H9 (cell line): ENCODE data around the gene FAP. TPM values are rescaled to one million over a fixed set of nuclear protein-coding genes. Genes with fewer than 3 reads are reported as not detected.

Source experiments
- DNase-seq: peaks from one replicate; pipeline ENCODE4 v3.0.0-alpha.2; 2017
- H2AFZ ChIP-seq: one replicate; pipeline ENCODE4 v1.6.1; 2013; ENCODE audit warnings: mild to moderate bottlenecking, low read length, control low read depth, moderate library complexity
- H2AK5ac ChIP-seq: 2 replicates; pipeline ENCODE4 v1.6.1; 2013; ENCODE audit warnings: low read length, control low read depth, mixed read lengths; ENCODE audit not compliant: insufficient read length
- H2BK120ac ChIP-seq: one replicate; pipeline ENCODE4 v1.6.1; 2013; ENCODE audit warnings: low read depth, mild to moderate bottlenecking, low read length, control low read depth, inconsistent platforms; ENCODE audit not compliant: poor library complexity, severe bottlenecking
- H2BK12ac ChIP-seq: 2 replicates; pipeline ENCODE4 v1.6.1; 2013; ENCODE audit warnings: low read length, control low read depth, mixed read lengths, low read depth; ENCODE audit not compliant: insufficient read length
- H2BK15ac ChIP-seq: 2 replicates; pipeline ENCODE4 v1.6.1; 2013; ENCODE audit warnings: low read depth, low read length, control low read depth
- H2BK20ac ChIP-seq: one replicate; pipeline ENCODE4 v1.6.1; 2013; ENCODE audit warnings: low read depth, mild to moderate bottlenecking, low read length, control low read depth, inconsistent platforms; ENCODE audit not compliant: poor library complexity, severe bottlenecking
- H2BK5ac ChIP-seq: 2 replicates; pipeline ENCODE4 v1.6.1; 2013; ENCODE audit warnings: low read length, control low read depth, mixed read lengths; ENCODE audit not compliant: insufficient read length
- H3K14ac ChIP-seq: 2 replicates; pipeline ENCODE4 v1.6.1; 2013; ENCODE audit warnings: low read length, control low read depth; ENCODE audit not compliant: insufficient read depth
- H3K18ac ChIP-seq: 2 replicates; pipeline ENCODE4 v1.6.1; 2013; ENCODE audit warnings: low read depth, mild to moderate bottlenecking, mixed read lengths, low read length, control low read depth; ENCODE audit not compliant: insufficient read length
- H3K23ac ChIP-seq: 2 replicates; pipeline ENCODE4 v1.6.1; 2013; ENCODE audit warnings: low read length, control low read depth, mixed read lengths, low read depth; ENCODE audit not compliant: insufficient read length
- H3K23me2 ChIP-seq: 2 replicates; pipeline ENCODE4 v1.6.1; 2013; ENCODE audit warnings: low read depth, mild to moderate bottlenecking, mixed read lengths, low read length, control low read depth; ENCODE audit not compliant: insufficient read length, poor library complexity, severe bottlenecking
- H3K27ac ChIP-seq: 2 replicates; pipeline ENCODE4 v1.5.1; 2013; ENCODE audit warnings: low read length, control low read depth, mixed read lengths, low read depth; ENCODE audit not compliant: insufficient read length
- H3K27me3 ChIP-seq: 2 replicates; pipeline ENCODE4 v1.6.1; 2013; ENCODE audit warnings: low read length, control low read depth, inconsistent platforms; ENCODE audit not compliant: insufficient read depth
- H3K4ac ChIP-seq: 2 replicates; pipeline ENCODE4 v1.6.1; 2013; ENCODE audit warnings: low read depth, mild to moderate bottlenecking, control low read depth, inconsistent platforms, low read length, moderate library complexity
- H3K4me1 ChIP-seq: 2 replicates; pipeline ENCODE4 v1.6.1; 2013; ENCODE audit warnings: low read length, control low read depth, inconsistent platforms; ENCODE audit not compliant: insufficient read depth
- H3K4me2 ChIP-seq: 2 replicates; pipeline ENCODE4 v1.6.1; 2013; ENCODE audit warnings: low read length, control low read depth, mixed read lengths; ENCODE audit not compliant: insufficient read length, insufficient read depth
- H3K56ac ChIP-seq: 2 replicates; pipeline ENCODE4 v1.6.1; 2013; ENCODE audit warnings: low read depth, mild to moderate bottlenecking, mixed read lengths, low read length, control low read depth; ENCODE audit not compliant: insufficient read length
- H3K79me1 ChIP-seq: 2 replicates; pipeline ENCODE4 v1.6.1; 2013; ENCODE audit warnings: low read depth, mild to moderate bottlenecking, moderate library complexity, low read length, control low read depth, inconsistent platforms; ENCODE audit not compliant: insufficient read depth, poor library complexity, severe bottlenecking
- H3K79me2 ChIP-seq: 2 replicates; pipeline ENCODE4 v1.6.1; 2013; ENCODE audit warnings: low read length, control low read depth, inconsistent platforms; ENCODE audit not compliant: insufficient read depth
- H3K9ac ChIP-seq: 2 replicates; pipeline ENCODE4 v1.6.1; 2013; ENCODE audit warnings: low read length, control low read depth, mixed read lengths; ENCODE audit not compliant: insufficient read length; ENCODE audit errors: extremely low read depth
- H3K9me3 ChIP-seq: one replicate; pipeline ENCODE4 v1.6.1; 2013; ENCODE audit warnings: low read depth, low read length, inconsistent platforms; ENCODE audit not compliant: control insufficient read depth
- H3T11ph ChIP-seq: one replicate; pipeline ENCODE4 v1.6.1; 2013; ENCODE audit warnings: mild to moderate bottlenecking, low read length, control low read depth, inconsistent platforms
- H4K20me1 ChIP-seq: one replicate; pipeline ENCODE4 v1.6.1; 2013; ENCODE audit not compliant: control insufficient read depth, insufficient read length, insufficient read depth
- H4K5ac ChIP-seq: 2 replicates; pipeline ENCODE4 v1.6.1; 2013; ENCODE audit warnings: low read depth, mild to moderate bottlenecking, mixed read lengths, low read length, control low read depth; ENCODE audit not compliant: insufficient read length
- H4K8ac ChIP-seq: replicated peaks from 2 replicates; pipeline ENCODE4 v1.6.1; 2013; ENCODE audit warnings: low read length, control low read depth, mixed read lengths, low read depth; ENCODE audit not compliant: insufficient read length
- H4K91ac ChIP-seq: 2 replicates; pipeline ENCODE4 v1.6.1; 2013; ENCODE audit warnings: low read depth, mild to moderate bottlenecking, moderate library complexity, mixed read lengths, low read length, control low read depth; ENCODE audit not compliant: insufficient read length
- H3K27ac Mint-ChIP-seq, 3 experiments: 2 replicates in 2 of 3; 3 replicates in 1 of 3; pipeline ENCODE4 v1.8.0; 2020 to 2021; ENCODE audit warnings: mixed read lengths in 3 of 3, mild to moderate bottlenecking in 1 of 3, moderate library complexity in 1 of 3
- H3K27me3 Mint-ChIP-seq: 2 replicates; pipeline ENCODE4 v1.8.0; 2021; ENCODE audit warnings: low read depth, mild to moderate bottlenecking, moderate library complexity, mixed read lengths
- H3K36me3 Mint-ChIP-seq, 3 experiments: 2 replicates in 2 of 3; 3 replicates in 1 of 3; pipeline ENCODE4 v1.8.0; 2020 to 2021; ENCODE audit warnings: low read depth in 3 of 3, mixed read lengths in 3 of 3; ENCODE audit not compliant: insufficient read depth in 1 of 3
- H3K4me1 Mint-ChIP-seq, 2 experiments: 2 replicates each; pipeline ENCODE4 v1.8.0; 2020; ENCODE audit warnings: mixed read lengths in 2 of 2
- H3K4me3 Mint-ChIP-seq, 2 experiments: 2 replicates in 1 of 2; 3 replicates in 1 of 2; pipeline ENCODE4 v1.8.0; 2020 to 2021; ENCODE audit warnings: mild to moderate bottlenecking in 2 of 2, mixed read lengths in 2 of 2, moderate library complexity in 1 of 2
- H3K9me3 Mint-ChIP-seq, 2 experiments: 2 replicates in 1 of 2; 3 replicates in 1 of 2; pipeline ENCODE4 v1.8.0; 2020; ENCODE audit warnings: mild to moderate bottlenecking in 2 of 2, mixed read lengths in 2 of 2, moderate library complexity in 1 of 2
- WGBS: extraction: QIAGEN DNeasy Blood & Tissue Kit; methylation state at CpG from one replicate; pipeline ENCODE4 v1.1.7; 2013; ENCODE audit warnings: missing lambda C conversion rate, low lambda C conversion rate, mixed read lengths; ENCODE audit not compliant: insufficient read length; ENCODE audit errors: extremely low coverage; 5-methylcytosine and 5-hydroxymethylcytosine counted together
- total RNA-seq: library from RNA; stranded (reverse); gene quantifications from 2 replicates; pipeline ENCODE4 v1.2.1, GENCODE V29; 2021
- TF ChIP-seq, protein P1 (sequence below): fragments of 200-600 bp; sonication (generic); conservative IDR thresholded peaks from 3 replicates; pipeline ENCODE4 v1.8.0; 2021; ENCODE audit warnings: antibody characterized with exemption, mild to moderate bottlenecking

Gene FAP
- total RNA-seq, 1 experiment from 2014 or later: not detected

DNA sequence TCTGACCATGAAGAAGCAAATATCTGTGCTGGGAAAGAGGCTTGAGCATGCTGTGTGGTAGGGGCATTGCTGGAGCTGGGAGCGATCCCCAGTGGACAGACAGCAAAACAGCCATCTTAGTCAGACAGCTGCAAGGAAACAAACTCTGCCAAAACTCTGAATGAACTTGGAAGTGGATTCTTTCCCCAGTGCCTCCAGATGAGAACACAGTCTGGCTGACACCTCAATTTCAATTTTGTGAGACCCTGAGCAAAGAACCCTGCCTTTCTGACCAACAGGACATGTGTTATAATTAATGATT is 23.2 kb upstream of the FAP start:
- no peak overlapping the region; a peak in 1 of 7 replicates for H3K27ac Mint-ChIP-seq
- no peaks in the 10 kb centered on the region for H3K4me1 ChIP-seq
- no peak overlapping the region for H3K23ac ChIP-seq
- H3K9me3 Mint-ChIP-seq: no peaks in the 10 kb centered on the region
- no CpG with 5 or more reads among the region's 1 CpG for WGBS
- no peak overlapping the region for H2BK20ac ChIP-seq
- H3K9ac ChIP-seq: no peak overlapping the region
- H3T11ph ChIP-seq: no peak overlapping the region
- no peaks in the 10 kb centered on the region for H3K27me3 Mint-ChIP-seq
- no peak overlapping the region for H2BK12ac ChIP-seq
- no peaks in the 10 kb centered on the region for H3K79me2 ChIP-seq
- H4K91ac ChIP-seq: no peak overlapping the region
- no peak overlapping the region for H2BK15ac ChIP-seq
- H3K36me3 Mint-ChIP-seq: no peaks in the 10 kb centered on the region
- H3K79me1 ChIP-seq: no peaks in the 10 kb centered on the region
- no peak overlapping the region for H3K18ac ChIP-seq
- H2AK5ac ChIP-seq: no peak overlapping the region
- H3K23me2 ChIP-seq: no peaks in the 10 kb centered on the region
- no peak overlapping the region for H3K4me3 Mint-ChIP-seq
- H3K27ac ChIP-seq: no peak overlapping the region
- H3K4ac ChIP-seq: no peak overlapping the region
- H2AFZ ChIP-seq: no peak overlapping the region
- TF ChIP-seq, protein P1, sequence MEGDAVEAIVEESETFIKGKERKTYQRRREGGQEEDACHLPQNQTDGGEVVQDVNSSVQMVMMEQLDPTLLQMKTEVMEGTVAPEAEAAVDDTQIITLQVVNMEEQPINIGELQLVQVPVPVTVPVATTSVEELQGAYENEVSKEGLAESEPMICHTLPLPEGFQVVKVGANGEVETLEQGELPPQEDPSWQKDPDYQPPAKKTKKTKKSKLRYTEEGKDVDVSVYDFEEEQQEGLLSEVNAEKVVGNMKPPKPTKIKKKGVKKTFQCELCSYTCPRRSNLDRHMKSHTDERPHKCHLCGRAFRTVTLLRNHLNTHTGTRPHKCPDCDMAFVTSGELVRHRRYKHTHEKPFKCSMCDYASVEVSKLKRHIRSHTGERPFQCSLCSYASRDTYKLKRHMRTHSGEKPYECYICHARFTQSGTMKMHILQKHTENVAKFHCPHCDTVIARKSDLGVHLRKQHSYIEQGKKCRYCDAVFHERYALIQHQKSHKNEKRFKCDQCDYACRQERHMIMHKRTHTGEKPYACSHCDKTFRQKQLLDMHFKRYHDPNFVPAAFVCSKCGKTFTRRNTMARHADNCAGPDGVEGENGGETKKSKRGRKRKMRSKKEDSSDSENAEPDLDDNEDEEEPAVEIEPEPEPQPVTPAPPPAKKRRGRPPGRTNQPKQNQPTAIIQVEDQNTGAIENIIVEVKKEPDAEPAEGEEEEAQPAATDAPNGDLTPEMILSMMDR: no peak
- no peak overlapping the region for H2BK120ac ChIP-seq
- no peak overlapping the region for H3K4me2 ChIP-seq
- H3K9me3 ChIP-seq: no peaks in the 10 kb centered on the region
- H4K20me1 ChIP-seq: no peaks in the 10 kb centered on the region
- no peak overlapping the region for H3K14ac ChIP-seq
- H3K27me3 ChIP-seq: no peaks in the 10 kb centered on the region
- DNase-seq: no peak
- peak overlapping the region; percentile 33 for H4K5ac ChIP-seq
- H3K4me1 Mint-ChIP-seq: peaks cover 7% of the 10 kb centered on the region in 2 experiments
- no peak overlapping the region for H3K56ac ChIP-seq
- no peak overlapping the region for H2BK5ac ChIP-seq
- no peak overlapping the region for H4K8ac ChIP-seq
